Measurements from ENCODE around the gene TTN. TPM values are rescaled to one million over a fixed set of nuclear protein-coding genes. Genes with fewer than 3 reads are reported as not detected.

The TTN gene
- total and polyA plus RNA-seq, 2 of the 4 experiments (the other 2 are of a cell fraction), result 0.02 to 0.18 TPM

DNA sequence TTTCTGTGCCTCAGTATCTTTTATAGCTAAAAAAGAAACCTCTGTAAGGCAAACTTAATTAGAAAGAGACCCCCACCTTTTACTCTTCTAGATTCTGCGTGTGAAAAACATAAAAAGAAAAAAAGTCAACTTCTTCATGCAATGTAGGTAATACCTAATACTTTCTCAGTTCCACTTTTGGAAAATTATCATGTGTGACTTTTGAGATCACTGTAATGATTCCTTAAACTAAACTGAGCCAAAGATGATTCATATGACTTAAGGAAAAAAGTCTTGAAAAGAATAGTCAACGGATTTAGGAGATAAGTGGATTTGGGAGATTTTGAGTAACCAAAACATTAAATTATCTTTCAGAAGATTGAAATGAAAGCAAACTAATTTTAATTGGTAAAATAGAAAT, 278.0 kb downstream of the TTN start:
- H4K91ac ChIP-seq (ENCODE audit: insufficient read depth, low read depth, low read length), result no peak overlapping the region
- no peak overlapping the region for H2BK120ac ChIP-seq (ENCODE audit: low read depth, low read length)
- H3K56ac ChIP-seq (ENCODE audit: extremely low read depth, insufficient read depth, low read length), result no peak overlapping the region
- no peak overlapping the region for H3K4me2 ChIP-seq (ENCODE audit: low read depth, low read length)
- intact Hi-C loops (cut with micrococcal nuclease) (no loop called here), in situ Hi-C loops (cut with MboI; ENCODE audit: low sequenced_read_pairs) (no loop called here), dilution Hi-C loops (cut with HindIII; ENCODE audit: low sequenced_read_pairs, unreplicated experiment) (no loop called here)
- no peak overlapping the region for H3K14ac ChIP-seq (replicated peaks; ENCODE audit: low read depth, low read length)
- no TSS peak for BruUV-seq (replicated peaks)
- no peak overlapping the region for H2AFZ ChIP-seq (replicated peaks; ENCODE audit: low read length, poor library complexity)
- H2BK20ac ChIP-seq (ENCODE audit: low read depth, low read length), result no peak overlapping the region
- peaks cover 9 to 50% of the 10 kb centered on the region in 2 experiments; a peak in 3 of 4 replicates for H3K79me1 ChIP-seq (ENCODE audit: low read depth in 1 of 2, low read length in 2 of 2)
- H3K9me1 ChIP-seq (ENCODE audit: insufficient read depth, low read length), result no peaks in the 10 kb centered on the region; the same call in 1 of the 2 replicates
- H2BK5ac ChIP-seq (ENCODE audit: low read depth, low read length, poor library complexity, severe bottlenecking), result no peak overlapping the region
- TF ChIP-seq, protein P1, sequence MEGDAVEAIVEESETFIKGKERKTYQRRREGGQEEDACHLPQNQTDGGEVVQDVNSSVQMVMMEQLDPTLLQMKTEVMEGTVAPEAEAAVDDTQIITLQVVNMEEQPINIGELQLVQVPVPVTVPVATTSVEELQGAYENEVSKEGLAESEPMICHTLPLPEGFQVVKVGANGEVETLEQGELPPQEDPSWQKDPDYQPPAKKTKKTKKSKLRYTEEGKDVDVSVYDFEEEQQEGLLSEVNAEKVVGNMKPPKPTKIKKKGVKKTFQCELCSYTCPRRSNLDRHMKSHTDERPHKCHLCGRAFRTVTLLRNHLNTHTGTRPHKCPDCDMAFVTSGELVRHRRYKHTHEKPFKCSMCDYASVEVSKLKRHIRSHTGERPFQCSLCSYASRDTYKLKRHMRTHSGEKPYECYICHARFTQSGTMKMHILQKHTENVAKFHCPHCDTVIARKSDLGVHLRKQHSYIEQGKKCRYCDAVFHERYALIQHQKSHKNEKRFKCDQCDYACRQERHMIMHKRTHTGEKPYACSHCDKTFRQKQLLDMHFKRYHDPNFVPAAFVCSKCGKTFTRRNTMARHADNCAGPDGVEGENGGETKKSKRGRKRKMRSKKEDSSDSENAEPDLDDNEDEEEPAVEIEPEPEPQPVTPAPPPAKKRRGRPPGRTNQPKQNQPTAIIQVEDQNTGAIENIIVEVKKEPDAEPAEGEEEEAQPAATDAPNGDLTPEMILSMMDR (conservative IDR thresholded peaks at IDR 0.05; ENCODE audit: low read depth, low read length), result no peak
- TF ChIP-seq SMC3 (IDR thresholded peaks at IDR 0.05; ENCODE audit: low read depth, low read length) (no peak), RFX5 (IDR thresholded peaks at IDR 0.05; ENCODE audit: low read depth, low read length) (no peak), RCOR1 (IDR thresholded peaks at IDR 0.05; ENCODE audit: insufficient replicate concordance, low read length) (no peak), POLR2A (IDR thresholded peaks at IDR 0.05; ENCODE audit: low read depth, low read length) (no peak), MAFK (IDR thresholded peaks at IDR 0.05; ENCODE audit: low read depth, low read length) (no peak), CHD1 (IDR thresholded peaks at IDR 0.05; ENCODE audit: low read depth, low read length) (no peak), RAD21 (IDR thresholded peaks at IDR 0.05; ENCODE audit: low read length) (no peak), MAZ (IDR thresholded peaks at IDR 0.05; ENCODE audit: borderline replicate concordance, low read depth, low read length) (no peak), NFE2L2 (IDR thresholded peaks at IDR 0.05; ENCODE audit: low read depth, low read length) (no peak), FOS (IDR thresholded peaks at IDR 0.05; ENCODE audit: low read depth, low read length) (no peak), CEBPB (IDR thresholded peaks at IDR 0.05; ENCODE audit: low read depth, low read length) (no peak), MXI1 (IDR thresholded peaks at IDR 0.05; ENCODE audit: borderline replicate concordance, low read depth, low read length) (no peak), BHLHE40 (IDR thresholded peaks at IDR 0.05; ENCODE audit: low read depth, low read length) (no peak)
- TF ChIP-seq, protein P2, sequence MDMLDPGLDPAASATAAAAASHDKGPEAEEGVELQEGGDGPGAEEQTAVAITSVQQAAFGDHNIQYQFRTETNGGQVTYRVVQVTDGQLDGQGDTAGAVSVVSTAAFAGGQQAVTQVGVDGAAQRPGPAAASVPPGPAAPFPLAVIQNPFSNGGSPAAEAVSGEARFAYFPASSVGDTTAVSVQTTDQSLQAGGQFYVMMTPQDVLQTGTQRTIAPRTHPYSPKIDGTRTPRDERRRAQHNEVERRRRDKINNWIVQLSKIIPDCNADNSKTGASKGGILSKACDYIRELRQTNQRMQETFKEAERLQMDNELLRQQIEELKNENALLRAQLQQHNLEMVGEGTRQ (IDR thresholded peaks at IDR 0.05; ENCODE audit: low read depth, low read length), result no peak
- TF ChIP-seq, protein P3, sequence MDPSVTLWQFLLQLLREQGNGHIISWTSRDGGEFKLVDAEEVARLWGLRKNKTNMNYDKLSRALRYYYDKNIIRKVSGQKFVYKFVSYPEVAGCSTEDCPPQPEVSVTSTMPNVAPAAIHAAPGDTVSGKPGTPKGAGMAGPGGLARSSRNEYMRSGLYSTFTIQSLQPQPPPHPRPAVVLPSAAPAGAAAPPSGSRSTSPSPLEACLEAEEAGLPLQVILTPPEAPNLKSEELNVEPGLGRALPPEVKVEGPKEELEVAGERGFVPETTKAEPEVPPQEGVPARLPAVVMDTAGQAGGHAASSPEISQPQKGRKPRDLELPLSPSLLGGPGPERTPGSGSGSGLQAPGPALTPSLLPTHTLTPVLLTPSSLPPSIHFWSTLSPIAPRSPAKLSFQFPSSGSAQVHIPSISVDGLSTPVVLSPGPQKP (IDR thresholded peaks at IDR 0.05; ENCODE audit: borderline replicate concordance, low read depth, low read length), result no peak
- H2BK15ac ChIP-seq (ENCODE audit: low read depth, low read length), result no peak overlapping the region
- no peak for ATAC-seq (ENCODE audit: low read depth)
- no peaks in the 10 kb centered on the region for H3K27me3 ChIP-seq (ENCODE audit: control insufficient read depth, insufficient read depth, low read length)
- no peak overlapping the region for H4K8ac ChIP-seq (ENCODE audit: low read depth in 2 of 2, low read length in 2 of 2)
- H3K9ac ChIP-seq (ENCODE audit: low read depth, low read length), result no peak overlapping the region
- no peak overlapping the region for H2AK5ac ChIP-seq (ENCODE audit: low read depth, low read length)
- H4K20me1 ChIP-seq (ENCODE audit: insufficient read depth, low read length), result no peaks in the 10 kb centered on the region
- DNase-seq, result no peak
- H3K4ac ChIP-seq (ENCODE audit: low read depth, low read length), result no peak overlapping the region
- no peak overlapping the region for H4K5ac ChIP-seq (ENCODE audit: low read depth, low read length)
- no peak overlapping the region for H3K23ac ChIP-seq (ENCODE audit: low read depth, low read length)
- H3K4me3 ChIP-seq (ENCODE audit: insufficient read depth, low read depth, low read length), result no peak overlapping the region
- peaks cover 15% of the 10 kb centered on the region for H3K36me3 ChIP-seq (ENCODE audit: control insufficient read depth, insufficient read depth, low read length)
- no peak overlapping the region for H3K27ac ChIP-seq (ENCODE audit: insufficient read depth, low read length)
- H3K9me3 ChIP-seq (ENCODE audit: control insufficient read depth, insufficient read depth, low read length), result no peaks in the 10 kb centered on the region
- ChIA-PET POLR2A (ENCODE audit: unreplicated experiment) (no interaction called here), CTCF (no interaction called here)
- no peak overlapping the region for H2AK9ac ChIP-seq (replicated peaks; ENCODE audit: low read depth, low read length, poor library complexity)
- H3K4me1 ChIP-seq (ENCODE audit: control insufficient read depth, insufficient read depth, low read length), result no peaks in the 10 kb centered on the region
- H3K18ac ChIP-seq (ENCODE audit: low read depth, low read length), result no peak overlapping the region
- no CpG with 5 or more reads among the region's 2 CpGs for WGBS, 2 experiments (ENCODE audit: extremely low coverage in 2 of 2, insufficient read length in 1 of 2)

Data from IMR-90 (cell line).